GM21717 (cell line): Measurements from ENCODE around the gene MAP3K14.

Experiments
- ATAC-seq: cut with Tn5 transposase; IDR thresholded peaks from one replicate; pipeline ENCODE4 v1.9.1; 2021; ENCODE audit warnings: mild to moderate bottlenecking, moderate library complexity; ENCODE audit not compliant: unreplicated experiment

Gene MAP3K14

DNA sequence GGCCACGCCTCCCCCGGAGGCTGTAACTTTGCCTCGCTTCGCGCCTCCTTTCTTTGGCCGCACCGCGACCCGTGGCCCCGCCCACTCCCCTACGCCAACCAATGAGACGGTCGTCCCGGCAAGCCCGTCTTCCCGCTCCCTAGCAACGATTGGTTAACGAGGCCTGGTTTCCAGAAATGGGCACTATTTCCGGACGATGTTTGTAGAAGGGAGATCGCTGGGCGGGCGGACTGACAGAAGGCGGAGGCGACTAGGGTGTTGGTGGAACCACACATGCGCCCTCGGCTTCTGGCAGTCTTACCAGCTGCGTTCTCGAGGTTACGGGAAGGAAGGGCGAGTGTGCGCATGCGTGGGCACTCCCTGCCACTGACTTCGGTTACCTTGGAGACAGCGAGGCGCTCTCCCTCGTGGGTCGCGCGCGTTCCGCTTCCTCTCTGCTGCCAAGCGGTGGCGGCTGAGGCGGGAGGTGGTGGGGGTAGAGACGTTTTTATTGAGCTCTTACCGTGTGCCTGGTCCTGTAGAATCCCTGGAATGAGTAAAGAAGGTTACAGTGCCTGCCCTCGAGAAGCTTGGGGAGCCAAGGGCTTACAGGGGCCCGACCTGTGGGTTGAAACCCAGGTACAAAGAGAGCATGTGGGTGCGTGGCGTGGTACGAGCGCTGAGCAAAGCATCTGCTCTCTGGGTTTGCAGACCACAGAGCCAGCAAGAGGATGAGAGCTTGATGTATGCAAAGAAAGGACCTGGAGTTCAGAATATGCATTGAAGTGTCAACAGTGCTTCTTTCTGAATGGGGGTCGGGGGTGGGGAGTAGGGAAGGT lies 500 bp upstream of the MAP3K14 start:
- ATAC-seq: peak; percentile 58

DNA sequence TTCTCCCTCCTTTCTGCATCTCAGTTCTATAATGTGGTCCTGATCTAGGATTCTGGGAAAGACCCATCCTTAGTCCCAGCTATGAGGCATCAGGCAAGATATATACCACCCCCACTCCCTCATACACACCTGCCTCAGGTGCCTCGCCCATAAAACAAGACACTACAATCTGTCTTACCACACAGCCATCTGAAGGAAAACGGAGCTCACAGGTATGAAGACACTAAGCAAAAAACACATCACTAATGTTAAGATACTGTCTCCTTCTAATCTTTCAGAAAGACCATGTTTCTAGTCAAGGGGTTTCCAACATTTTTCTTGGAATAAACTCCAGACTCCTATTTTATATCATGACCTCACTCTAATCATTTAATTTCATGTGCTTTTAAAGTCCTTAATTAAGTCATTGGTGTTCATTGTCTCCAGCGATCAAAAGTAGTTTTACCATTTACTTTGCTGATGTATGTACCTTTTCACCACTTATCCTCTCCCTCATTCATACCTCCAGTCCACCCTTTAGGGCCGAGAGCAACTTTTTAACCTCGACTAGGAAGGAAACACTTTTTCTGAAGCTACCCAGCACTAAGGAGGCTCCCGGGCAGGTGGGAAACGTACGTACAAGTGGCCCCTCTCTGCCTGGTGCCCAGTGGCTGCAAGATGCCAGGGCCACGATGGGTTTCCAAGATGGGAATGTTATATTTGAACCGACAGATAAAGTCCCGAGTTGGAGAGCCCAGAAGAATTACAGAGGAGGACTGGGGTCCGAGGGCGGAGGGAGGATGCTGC lies 979 bp downstream of the MAP3K14 start:
- no peak for ATAC-seq

DNA sequence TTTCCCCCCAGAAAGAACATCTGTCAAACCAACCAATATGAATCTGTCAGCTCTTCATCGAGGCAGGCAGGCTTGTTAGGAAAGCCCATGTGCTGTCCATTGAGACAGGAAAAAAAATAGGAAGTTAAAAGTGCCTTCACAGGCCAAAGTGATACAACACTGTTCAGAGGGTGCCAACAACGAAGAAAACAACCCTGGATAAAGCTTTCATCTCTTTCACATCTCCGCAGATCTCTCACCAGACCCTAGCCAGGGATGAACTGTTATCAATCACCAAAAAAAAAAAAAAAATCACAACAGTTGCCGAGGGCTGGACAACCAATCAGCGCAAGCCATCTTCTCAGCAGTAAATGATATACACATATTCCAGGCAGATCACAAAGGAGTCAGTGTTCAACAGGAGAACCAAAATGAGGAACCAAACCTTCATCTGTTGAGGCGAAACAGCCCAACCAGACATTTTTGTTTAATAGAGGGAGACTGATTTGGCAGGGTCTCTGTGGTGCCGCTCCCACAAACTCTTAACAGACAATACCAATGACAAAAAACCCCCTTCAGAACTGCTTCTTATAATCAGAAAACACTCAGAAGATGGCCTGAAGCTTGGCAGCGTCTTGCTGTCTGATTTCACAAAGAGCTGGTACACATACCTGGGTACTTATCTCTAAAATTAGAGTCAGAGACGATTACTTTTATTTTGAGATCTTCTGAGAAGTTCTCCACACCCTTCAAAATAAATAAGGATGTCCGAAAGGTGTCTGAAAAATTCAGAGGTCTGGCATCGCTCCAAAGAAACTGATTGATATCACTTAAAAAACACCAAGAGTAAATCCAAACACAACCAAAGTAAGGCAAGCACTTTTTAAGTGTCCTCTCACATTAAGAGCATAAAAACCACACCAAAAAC lies 1.8 kb downstream of the MAP3K14 start:
- no peak for ATAC-seq

DNA sequence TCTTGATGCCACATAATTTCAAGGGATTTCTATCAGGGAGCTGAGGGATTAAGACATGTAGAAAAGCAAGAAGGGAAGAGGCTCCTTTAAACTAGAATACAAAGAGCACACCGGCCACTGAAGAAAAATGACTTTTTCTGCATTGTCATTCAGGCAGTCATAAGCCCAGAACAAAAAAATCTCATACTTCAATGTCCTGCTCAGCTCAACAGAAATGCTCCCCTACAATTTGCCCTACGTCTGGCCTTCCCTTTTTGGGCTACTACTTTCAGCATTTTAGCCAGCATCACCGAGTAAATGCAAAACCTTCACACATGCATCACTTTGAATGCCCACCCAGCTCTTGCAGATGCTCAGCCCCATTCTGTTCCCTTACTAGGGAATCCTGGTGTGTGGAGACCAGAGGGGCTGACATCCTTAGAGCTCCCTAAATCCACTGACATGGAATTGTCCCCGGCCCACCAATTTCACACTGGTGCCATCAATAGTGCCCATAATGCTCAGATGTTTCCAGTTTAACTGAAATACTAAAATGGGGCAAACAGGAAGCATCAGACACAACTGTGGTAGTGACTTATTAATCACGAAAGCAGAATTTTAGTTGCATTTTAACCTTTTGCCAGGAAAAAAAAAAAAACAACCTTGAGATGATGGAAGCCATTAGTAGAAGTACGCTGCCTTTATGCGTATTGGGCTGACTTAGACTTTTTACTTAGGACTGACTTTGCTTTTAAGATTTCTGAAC lies 2.7 kb downstream of the MAP3K14 start:
- no peak for ATAC-seq

DNA sequence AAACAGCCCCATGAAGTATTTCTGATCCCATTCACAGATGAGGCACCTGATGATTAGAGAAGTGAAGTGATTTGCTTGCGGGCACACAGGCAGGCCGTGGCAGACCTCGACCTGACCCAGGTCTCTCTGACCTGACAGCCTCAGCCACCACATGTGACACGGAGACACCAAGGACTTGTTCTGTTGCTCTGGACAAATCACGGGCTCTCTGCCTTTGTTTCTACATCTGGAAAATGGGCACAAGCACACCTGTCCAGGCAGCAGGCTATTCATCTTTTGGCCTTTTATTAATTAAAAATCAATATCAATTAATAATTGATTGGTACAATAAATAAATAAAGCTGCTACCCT lies 3.4 kb downstream of the MAP3K14 start:
- no peak for ATAC-seq

DNA sequence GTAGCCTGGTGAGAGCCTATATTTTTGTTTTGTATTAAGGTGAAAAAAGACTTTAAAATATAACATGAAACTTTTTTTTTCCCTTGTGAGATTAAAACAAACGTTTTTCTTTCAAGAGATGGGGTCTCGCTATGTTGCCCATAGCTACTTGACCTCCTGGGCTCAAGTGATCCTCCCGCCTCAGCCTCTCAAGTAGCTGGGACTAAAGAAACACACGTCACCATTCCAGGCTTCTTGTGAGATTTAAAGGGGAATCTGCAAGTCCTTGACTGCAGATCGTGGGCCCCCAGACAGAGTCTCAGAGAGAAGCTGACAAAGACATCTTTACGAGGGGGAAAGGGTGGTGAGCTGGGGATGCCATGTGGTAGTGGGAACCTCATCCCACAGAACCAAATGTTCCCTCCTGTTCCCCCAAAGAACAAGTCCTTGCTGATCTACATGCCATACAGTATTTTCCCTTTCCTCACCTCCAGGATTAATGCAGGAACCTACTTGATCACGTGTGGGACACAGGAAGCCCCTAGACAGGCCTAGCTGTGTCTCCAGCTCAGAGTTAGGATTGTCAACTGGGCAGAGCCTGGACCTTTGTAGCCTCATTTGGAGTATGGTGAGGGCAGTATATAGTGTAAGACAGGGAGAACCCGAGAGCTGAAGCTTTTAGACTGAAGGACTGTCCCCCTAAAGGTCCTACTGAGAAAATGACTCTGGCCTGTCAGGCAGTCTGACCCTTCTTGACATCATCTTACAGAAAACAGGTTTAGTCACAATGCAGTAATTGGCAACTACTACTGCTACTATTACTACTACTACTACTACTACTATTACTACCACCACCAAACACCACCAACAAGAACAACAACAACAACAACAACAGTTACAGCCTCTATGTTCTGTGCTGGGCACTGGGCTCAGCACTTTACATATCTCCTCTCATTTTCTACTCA lies 4.1 kb downstream of the MAP3K14 start:
- no peak for ATAC-seq

DNA sequence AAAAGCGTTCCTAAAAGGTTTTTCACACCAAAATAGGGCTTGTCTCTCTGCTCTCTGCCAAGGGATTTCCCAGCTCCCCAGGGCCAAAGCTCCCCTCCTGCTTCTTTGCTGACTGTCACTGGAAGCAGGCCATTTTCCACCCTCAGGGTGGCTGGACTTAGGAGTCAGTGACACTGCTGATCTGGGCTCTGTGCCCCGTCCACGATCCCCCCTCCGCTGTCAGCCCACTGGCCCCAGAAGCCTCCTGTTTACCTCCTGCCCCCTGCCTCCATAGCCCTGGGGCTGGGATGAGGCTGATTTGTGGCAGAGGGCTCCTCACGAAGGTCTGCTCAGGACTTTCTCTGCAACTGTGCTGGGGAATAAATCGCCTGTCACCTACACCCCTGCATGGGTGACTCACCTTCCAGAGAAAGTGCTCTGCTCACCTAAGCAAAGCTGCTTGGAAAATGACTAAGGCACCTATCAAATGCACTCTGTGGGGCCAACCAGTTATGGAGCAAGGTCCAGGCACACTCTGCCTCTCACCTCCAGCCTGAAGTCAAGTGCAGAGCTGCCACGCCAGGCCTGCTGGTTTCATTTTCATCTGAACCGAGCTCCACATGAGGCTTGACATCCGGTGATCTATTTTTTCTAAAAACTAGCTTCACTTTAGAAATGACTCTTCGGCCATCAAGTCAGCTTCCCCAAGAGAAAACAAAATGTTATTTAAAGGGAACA lies 4.9 kb downstream of the MAP3K14 start:
- peak; percentile 22 for ATAC-seq

DNA sequence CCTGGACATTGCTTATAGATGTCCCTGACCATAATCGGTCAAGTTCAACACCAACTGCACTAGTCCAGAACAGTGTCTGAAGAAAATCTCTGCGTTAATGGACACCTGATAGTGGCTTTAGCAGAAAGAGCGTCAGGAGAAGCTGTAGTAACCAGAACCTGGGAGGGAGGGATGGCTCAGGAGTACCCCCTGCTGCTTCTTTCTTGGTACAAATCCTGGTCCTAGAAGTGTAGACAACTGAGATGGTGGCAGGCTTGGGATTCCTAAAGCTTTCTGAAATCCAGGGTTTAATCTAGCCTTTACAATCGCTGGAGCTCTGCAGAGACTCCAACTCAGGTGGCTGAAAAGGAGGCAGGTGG lies 5.4 kb downstream of the MAP3K14 start:
- no peak for ATAC-seq

DNA sequence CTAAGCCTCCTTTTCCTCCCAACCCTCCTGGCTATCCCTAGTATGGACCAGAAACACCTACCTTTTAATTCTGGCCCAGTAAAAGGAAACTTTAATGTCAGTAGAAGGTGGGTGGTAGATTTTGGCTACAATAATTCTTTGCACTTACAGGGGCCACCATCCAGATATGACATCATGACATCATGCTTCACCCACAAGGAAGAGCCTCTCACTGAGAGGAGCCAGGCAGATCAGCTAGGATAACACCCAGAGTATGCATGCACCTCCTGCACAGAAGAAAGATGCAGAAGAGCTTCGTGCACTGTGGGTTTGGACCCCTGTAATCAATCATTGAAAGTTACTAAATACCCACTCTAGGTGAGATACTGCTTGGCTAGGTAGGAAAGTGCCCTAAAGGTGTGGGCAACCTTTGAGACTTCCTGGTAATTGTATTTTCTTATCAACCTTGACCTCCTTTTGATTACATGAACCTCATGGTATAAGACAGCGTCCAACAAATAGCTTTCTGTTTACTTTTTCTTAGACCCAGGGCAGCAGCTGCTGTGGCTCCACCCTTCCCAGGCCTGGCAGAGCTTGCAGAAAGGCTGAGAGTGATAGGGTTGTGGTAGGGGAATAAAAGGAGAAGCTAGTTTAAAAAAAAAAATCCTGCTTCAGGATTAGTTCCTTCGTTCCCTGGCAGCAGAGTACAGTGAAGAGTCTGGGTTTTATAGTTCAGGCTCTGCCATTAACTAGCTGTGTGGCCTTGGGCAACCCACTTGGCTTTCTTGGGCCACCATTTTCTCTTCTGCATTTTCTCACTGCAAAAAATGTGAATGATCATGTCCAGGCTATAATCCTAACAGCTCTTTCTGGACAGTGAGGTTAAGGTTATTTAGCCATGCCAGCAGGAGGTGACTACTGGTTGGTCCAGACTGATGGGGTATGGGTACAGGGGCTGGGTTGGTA lies 6.2 kb downstream of the MAP3K14 start:
- no peak for ATAC-seq

DNA sequence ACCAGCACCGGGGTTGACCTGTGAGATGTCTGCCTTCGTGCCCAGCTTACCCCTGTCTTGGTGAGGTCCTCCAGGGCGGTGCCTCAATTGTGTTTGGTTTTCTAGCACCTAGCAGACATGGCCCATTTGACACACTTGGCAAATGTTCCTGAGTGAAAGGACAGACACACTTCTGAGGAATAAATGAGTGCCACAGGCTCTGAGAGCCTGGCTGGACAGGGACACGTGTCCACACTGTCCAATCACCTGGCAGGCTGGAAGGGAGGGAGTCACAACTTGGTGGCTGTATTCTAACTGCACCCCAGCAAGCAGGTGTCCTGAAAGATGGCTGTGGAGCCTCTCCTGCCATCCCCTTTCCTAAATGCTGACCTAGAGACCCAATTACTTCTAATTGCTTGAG lies 7.4 kb downstream of the MAP3K14 start:
- no peak for ATAC-seq

DNA sequence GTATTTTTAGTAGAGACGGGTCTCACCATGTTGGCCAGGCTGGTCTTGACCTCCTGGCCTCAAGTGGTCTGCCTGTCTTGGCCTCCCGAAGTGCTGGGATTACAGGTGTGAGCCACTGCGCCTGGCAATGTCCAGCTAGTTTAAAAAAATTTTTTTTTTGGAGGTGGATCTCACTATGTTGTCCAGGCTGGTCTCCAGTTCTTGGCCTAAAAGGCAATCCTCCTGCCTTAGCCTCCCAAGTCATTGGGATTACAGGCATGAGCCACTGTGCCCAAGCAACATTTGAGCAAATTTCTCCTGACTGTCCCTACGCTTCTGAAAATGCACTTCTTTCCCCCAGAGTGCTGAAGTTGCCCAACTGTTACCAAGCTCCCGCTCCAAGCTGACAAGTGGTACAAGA lies 8.0 kb downstream of the MAP3K14 start:
- ATAC-seq: no peak

DNA sequence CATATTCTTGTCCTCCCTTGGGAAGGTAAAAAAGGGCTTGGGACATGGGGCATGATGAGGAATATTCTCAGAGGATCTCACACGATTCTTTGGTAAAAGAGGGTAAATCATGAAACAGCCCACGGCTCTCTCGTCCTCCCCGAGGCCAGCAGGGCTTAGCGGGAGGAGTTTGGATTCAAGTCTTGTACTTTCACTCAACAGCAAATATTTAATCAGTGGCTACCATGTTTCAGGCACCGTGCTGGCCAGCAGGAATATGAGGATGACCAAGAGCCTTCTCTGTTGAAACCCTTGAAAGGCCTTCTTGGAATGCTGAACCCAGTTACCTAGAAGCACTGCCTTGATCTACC lies 8.8 kb downstream of the MAP3K14 start:
- no peak for ATAC-seq

DNA sequence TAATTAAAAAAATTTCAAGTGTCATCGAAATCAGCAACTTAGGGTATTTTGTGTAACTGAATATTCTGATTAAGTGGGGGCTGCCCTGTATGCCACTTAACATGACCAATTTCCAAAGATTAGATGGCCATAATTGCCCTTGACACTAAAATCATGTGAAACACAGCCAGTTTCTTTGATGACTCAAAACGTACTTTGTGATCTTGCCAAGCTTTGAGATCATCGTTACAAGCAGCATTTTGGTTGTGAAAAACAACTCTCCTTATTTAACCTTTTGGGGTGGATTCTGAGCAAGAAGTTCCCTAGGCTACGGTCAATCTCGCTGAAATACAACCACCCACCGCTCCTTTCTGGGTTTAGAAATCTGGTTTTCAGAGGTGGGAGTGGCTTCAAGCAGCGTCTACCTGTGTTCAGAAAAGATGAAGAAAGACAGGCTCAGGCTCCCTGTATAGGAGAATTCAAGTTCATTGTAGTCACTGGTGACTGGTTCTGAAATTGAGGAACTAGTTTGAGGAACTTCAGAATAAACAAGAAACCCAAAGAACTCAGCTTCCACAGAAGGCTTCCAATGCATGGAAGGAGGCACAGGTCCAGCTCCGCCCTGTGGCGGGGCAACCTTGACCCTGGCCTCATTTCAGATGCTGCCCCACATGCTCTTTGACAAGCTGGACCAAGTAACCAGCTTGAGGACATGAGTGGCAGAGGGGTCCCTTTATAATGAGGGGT lies 9.4 kb downstream of the MAP3K14 start:
- ATAC-seq: no peak

DNA sequence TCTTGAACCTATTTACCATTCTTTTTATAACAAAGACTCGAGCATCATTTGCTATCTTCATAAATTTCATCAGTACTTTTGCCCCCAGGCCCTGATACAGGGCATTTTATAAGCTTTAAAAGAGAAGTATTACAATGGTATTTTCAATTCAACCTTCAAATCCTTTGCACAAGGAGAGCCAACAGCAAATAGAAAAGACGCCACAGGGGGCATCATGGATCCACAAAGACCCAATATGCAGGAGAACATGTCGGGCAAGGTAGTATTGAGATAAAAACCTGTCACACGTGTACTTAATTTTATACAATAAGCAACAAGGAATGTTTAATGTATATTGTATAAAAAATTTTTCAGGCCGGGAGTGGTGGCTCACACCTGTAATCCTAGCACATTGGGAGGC lies 10.2 kb downstream of the MAP3K14 start:
- ATAC-seq: no peak

DNA sequence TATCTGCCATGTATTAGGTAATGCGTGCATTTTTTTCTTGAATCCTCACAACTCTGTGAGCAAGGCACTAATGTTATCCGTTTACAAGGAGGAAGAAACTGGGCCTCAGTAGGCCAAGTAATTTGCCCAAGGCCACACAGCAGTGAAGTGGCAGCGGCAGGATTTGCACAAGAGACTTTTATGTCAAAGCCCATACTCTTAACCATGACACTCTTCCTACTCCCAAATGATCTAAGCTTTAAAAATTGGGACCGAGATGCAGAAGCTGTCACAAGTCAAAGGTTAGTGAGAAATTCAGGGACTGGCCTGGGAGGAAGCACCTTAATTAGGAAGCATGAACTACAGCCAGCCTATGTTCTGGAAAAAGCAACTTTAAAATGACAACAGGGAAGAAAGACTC lies 10.7 kb downstream of the MAP3K14 start:
- ATAC-seq: no peak

DNA sequence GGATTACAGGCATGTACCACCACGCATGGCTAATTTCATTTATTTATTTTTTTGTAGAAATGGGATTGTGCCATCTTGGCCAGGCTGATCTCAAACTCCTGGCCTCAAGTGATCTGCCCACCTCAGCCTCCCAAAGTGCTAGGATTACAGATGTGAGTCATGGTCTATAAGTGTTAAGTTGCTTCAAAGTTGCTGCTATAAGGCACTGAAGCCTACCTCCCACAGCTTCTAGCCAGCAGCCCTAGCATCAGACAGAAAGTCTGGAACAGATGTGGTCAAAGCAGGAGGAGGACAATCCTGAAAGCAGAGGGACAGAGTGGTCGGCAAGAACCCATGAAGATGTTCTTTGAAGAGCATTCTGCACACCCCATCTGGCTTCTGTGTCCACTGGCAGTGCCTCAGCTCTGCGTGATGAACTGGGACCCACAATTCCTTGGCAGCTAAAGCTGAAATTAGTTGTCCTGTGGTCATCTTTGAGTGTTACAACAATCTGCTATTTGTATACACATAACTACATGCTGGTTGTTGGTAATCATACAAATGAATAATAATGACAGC lies 11.2 kb downstream of the MAP3K14 start:
- ATAC-seq: no peak

DNA sequence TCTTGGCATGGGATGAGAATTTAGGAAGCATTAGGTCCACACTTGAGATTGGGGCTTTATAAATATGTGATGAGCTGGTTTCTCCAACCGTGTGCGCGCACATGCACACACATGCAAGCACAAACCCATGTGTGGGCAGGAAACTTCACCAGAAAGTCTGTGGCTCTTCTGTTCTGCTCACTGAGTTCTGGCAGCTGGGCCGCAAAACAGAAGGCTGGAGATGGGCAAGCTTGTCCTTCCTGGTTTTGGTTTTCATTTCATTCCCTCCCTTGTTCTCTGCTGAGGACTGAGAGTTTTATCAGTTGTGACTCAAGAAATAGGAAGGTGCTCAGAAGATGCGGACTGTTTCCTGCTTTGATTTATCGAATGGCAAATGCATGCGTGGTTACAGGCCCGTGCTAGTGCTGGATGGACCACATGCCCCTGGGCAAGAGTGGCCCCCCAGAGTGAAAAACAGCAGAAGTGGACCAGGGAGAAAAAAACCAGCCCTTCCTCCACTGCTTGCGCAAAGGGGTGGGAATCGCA lies 14.1 kb downstream of the MAP3K14 start:
- peak; percentile 52 for ATAC-seq
